ENCODE measurements around the gene BBC3.

DNA sequence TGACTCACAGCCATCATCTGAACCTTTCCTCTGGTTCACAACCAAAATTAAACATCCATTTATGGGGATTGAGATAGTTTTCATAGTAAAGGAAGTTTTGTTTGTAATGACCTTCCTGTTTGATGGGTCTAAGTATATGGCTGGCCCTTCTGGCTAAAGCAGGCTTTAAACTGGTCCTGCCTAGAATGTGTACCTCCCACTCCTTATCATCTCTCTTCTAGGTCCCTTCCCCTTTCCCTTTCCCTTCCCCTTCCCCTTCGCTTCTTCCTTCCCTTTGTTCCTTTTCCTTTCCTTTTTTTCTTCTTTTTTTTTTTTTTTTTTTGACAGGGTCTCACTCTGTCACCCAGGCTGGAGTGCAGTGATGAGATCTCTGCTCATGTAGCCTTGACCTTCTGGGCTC lies 35.6 kb downstream of the BBC3 start:
- TF ChIP-seq, protein P1, sequence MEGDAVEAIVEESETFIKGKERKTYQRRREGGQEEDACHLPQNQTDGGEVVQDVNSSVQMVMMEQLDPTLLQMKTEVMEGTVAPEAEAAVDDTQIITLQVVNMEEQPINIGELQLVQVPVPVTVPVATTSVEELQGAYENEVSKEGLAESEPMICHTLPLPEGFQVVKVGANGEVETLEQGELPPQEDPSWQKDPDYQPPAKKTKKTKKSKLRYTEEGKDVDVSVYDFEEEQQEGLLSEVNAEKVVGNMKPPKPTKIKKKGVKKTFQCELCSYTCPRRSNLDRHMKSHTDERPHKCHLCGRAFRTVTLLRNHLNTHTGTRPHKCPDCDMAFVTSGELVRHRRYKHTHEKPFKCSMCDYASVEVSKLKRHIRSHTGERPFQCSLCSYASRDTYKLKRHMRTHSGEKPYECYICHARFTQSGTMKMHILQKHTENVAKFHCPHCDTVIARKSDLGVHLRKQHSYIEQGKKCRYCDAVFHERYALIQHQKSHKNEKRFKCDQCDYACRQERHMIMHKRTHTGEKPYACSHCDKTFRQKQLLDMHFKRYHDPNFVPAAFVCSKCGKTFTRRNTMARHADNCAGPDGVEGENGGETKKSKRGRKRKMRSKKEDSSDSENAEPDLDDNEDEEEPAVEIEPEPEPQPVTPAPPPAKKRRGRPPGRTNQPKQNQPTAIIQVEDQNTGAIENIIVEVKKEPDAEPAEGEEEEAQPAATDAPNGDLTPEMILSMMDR (IDR thresholded peaks at IDR 0.05): no peak
- TF ChIP-seq EZH2 (IDR thresholded peaks at IDR 0.05) (no peak), EZH2phosphoT487 (IDR thresholded peaks at IDR 0.05) (no peak)

Measured in neural progenitor cell (in vitro differentiated cells).